Liver (tissue), 9 donors: ENCODE data around the gene ZFP91. TPM values are rescaled to one million over a fixed set of nuclear protein-coding genes. Genes with fewer than 3 reads are reported as not detected.

Source experiments
- DNase-seq: peaks from one replicate; pipeline ENCODE4 v3.0.0-alpha.2; 2017; ENCODE audit warnings: low spot score
- H3K27ac ChIP-seq, 2 donors: one replicate each; pipeline ENCODE4 v1.7.0; 2013; ENCODE audit warnings: inconsistent platforms in 2 of 2, low read length in 2 of 2, control low read depth in 1 of 2, low read depth in 1 of 2, mild to moderate bottlenecking in 1 of 2
- H3K27me3 ChIP-seq, 4 donors: one replicate each; pipeline versions ENCODE4 v1.6.1 to v1.7.0; 2013; ENCODE audit warnings: low read length in 3 of 4, inconsistent platforms in 1 of 4, mild to moderate bottlenecking in 1 of 4, moderate library complexity in 1 of 4; ENCODE audit not compliant: control insufficient read depth in 4 of 4, insufficient read depth in 4 of 4
- H3K36me3 ChIP-seq, 4 donors: one replicate each; pipeline versions ENCODE4 v1.6.1 to v1.7.0; 2013; ENCODE audit warnings: low read length in 3 of 4, mild to moderate bottlenecking in 3 of 4, low read depth in 1 of 4, moderate library complexity in 1 of 4; ENCODE audit not compliant: control insufficient read depth in 4 of 4, insufficient read depth in 3 of 4
- H3K4me1 ChIP-seq, 4 donors: one replicate each; pipeline versions ENCODE4 v1.6.1 to v1.7.0; 2013; ENCODE audit warnings: low read length in 3 of 4, mild to moderate bottlenecking in 3 of 4, moderate library complexity in 1 of 4; ENCODE audit not compliant: control insufficient read depth in 4 of 4, insufficient read depth in 4 of 4
- H3K4me3 ChIP-seq, 3 donors: one replicate each; pipeline versions ENCODE4 v1.6.1 to v1.7.0; 2013; ENCODE audit warnings: low read length in 3 of 3, control low read depth in 1 of 3, low read depth in 1 of 3, mild to moderate bottlenecking in 1 of 3
- H3K9ac ChIP-seq, 2 donors: one replicate each; pipeline ENCODE4 v1.7.0; 2013; ENCODE audit warnings: low read length in 2 of 2, mild to moderate bottlenecking in 2 of 2, moderate library complexity in 2 of 2, control low read depth in 1 of 2, low read depth in 1 of 2
- H3K9me3 ChIP-seq, 4 donors: one replicate each; pipeline versions ENCODE4 v1.6.1 to v1.7.0; 2013; ENCODE audit warnings: low read length in 3 of 4; ENCODE audit not compliant: control insufficient read depth in 4 of 4
- EGR1 ChIP-seq, 2 donors: IDR thresholded peaks; 2 replicates each; pipeline ENCODE4 v1.6.1; 2016 to 2018; ENCODE audit warnings: antibody characterized with exemption in 2 of 2, low read depth in 2 of 2
- FOXA1 ChIP-seq: IDR thresholded peaks from 2 replicates; pipeline ENCODE4 v1.6.1; 2016; ENCODE audit warnings: antibody characterized with exemption
- FOXA2 ChIP-seq: IDR thresholded peaks from 2 replicates; pipeline ENCODE4 v1.6.1; 2016; ENCODE audit warnings: antibody characterized with exemption
- GABPA ChIP-seq, 2 donors: IDR thresholded peaks in 1 of 2; conservative IDR thresholded peaks in 1 of 2; 2 replicates each; pipeline ENCODE4 v1.6.1; 2016; ENCODE audit warnings: antibody characterized with exemption in 2 of 2, mild to moderate bottlenecking in 1 of 2, moderate library complexity in 1 of 2
- HNF4A ChIP-seq, 2 donors: conservative IDR thresholded peaks; 2 replicates each; pipeline ENCODE4 v1.6.1; 2016; ENCODE audit warnings: antibody characterized with exemption in 2 of 2, mild to moderate bottlenecking in 2 of 2
- HNF4G ChIP-seq: IDR thresholded peaks from 2 replicates; pipeline ENCODE4 v1.6.1; 2016; ENCODE audit warnings: antibody characterized with exemption
- JUND ChIP-seq, 2 donors: IDR thresholded peaks; 2 replicates each; pipeline ENCODE4 v1.6.1; 2016; ENCODE audit warnings: antibody characterized with exemption in 2 of 2
- MAX ChIP-seq: IDR thresholded peaks from 2 replicates; pipeline ENCODE4 v1.6.1; 2016; ENCODE audit warnings: antibody characterized with exemption
- NR2F2 ChIP-seq: IDR thresholded peaks from 2 replicates; pipeline ENCODE4 v1.6.1; 2016; ENCODE audit warnings: antibody characterized with exemption
- RAD21 ChIP-seq, 2 donors: IDR thresholded peaks; 2 replicates each; pipeline ENCODE4 v1.6.1; 2016; ENCODE audit warnings: antibody characterized with exemption in 2 of 2, mild to moderate bottlenecking in 2 of 2
- REST ChIP-seq: IDR thresholded peaks from 2 replicates; pipeline ENCODE4 v1.6.1; 2016; ENCODE audit warnings: antibody characterized with exemption, mild to moderate bottlenecking
- RXRA ChIP-seq, 2 donors: IDR thresholded peaks; 2 replicates each; pipeline ENCODE4 v1.6.1; 2017 to 2018; ENCODE audit warnings: antibody characterized with exemption in 2 of 2, mild to moderate bottlenecking in 1 of 2
- SP1 ChIP-seq: IDR thresholded peaks from 2 replicates; pipeline ENCODE4 v1.6.1; 2018; ENCODE audit warnings: antibody characterized with exemption, mild to moderate bottlenecking
- TAF1 ChIP-seq: conservative IDR thresholded peaks from 2 replicates; pipeline ENCODE4 v1.6.1; 2016; ENCODE audit warnings: antibody characterized with exemption, mild to moderate bottlenecking
- YY1 ChIP-seq: IDR thresholded peaks from 2 replicates; pipeline ENCODE4 v1.6.1; 2016; ENCODE audit warnings: antibody characterized with exemption, mild to moderate bottlenecking
- ZBTB33 ChIP-seq: IDR thresholded peaks from 2 replicates; pipeline ENCODE4 v1.6.1; 2016; ENCODE audit warnings: antibody characterized with exemption
- WGBS: extraction: QIAGEN DNeasy Blood & Tissue Kit; methylation state at CpG from one replicate; pipeline ENCODE4 v1.1.7; 2013; 5-methylcytosine and 5-hydroxymethylcytosine counted together
- polyA plus RNA-seq, 2 donors: library from polyadenylated mRNA; stranded (reverse) in 1 of 2; unstranded in 1 of 2; fragments of 200-250 nt in 1 of 2; fragments of >200 nt in 1 of 2; fragmentation: Nextera tagmentation in 1 of 2; extraction: Ambion mirVana in 1 of 2; gene quantifications; one replicate each; pipeline versions ENCODE4 v1.2.1 to v1.2.3, GENCODE V29; 2013 to 2015
- total RNA-seq, 2 donors: library from RNA; depleted of rRNA; stranded (reverse); fragments of >200 nt; gene quantifications; one replicate each; pipeline ENCODE4 v1.2.3, GENCODE V29; 2014
- TF ChIP-seq, protein P1 (sequence below): IDR thresholded peaks from 2 replicates; pipeline ENCODE4 v1.6.1; 2016; ENCODE audit warnings: antibody characterized with exemption
- TF ChIP-seq, protein P2 (sequence below): fragments of 150-350 bp; IDR thresholded peaks from 2 replicates; pipeline ENCODE4 v1.5.1; 2017; ENCODE audit warnings: improper control_type of control experiment, low read depth, low read length; ENCODE audit not compliant: missing input control
- donor health status: healthy.
- donor health status: healthy.
- donor health status: healthy.
- donor health status: healthy.
- donor health status: healthy.

The ZFP91 gene
- total and polyA plus RNA-seq, 4 donors, result 8.9 to 27.8 (median 20.0) TPM

DNA sequence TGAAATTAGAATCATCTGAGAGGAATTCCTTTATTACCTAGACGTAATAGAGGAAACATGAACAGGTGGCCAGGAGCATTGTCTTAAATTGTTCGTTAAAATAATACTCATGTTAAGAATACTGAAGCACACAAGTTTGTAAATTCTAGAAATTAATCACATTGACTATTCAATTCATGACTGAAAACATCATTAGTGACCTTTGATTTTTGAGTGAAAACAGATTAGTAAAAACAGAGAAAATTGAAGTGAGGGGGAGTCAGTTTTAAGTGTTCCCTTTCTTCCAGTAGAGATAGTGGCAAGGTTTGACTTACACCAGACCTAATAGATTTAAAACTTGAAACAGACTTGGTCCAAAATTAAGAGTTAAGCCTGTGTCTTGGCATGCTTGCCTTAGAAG is 1.4 kb downstream of the ZFP91 start:
- Histone ChIP-seq H3K36me3 (no peaks in the 10 kb centered on the region), H3K4me3 (peak overlapping the region in 2 of 3 donors; percentile 89 to 94), H3K9ac (peak overlapping the region; percentile 87 to 97), H3K9me3 (no peaks in the 10 kb centered on the region), H3K27ac (peak overlapping the region; percentile 95 to 99), H3K27me3 (no peaks in the 10 kb centered on the region), H3K4me1 (peaks cover 0 to 50% (median 42%) of the 10 kb centered on the region in 4 donors)
- no peak for DNase-seq
- WGBS, result 6% methylated on average over 2 of the region's 2 CpGs
- TF ChIP-seq HNF4G, result no peak
- TF ChIP-seq SP1, result no peak
- no peak for TF ChIP-seq JUND (IDR thresholded peaks at IDR 0.05)
- no peak for TF ChIP-seq HNF4A (conservative IDR thresholded peaks at IDR 0.05)
- TF ChIP-seq NR2F2, result no peak
- TF ChIP-seq MAX, result no peak
- TF ChIP-seq TAF1, result no peak
- TF ChIP-seq ZBTB33, result no peak
- TF ChIP-seq FOXA1, result no peak
- TF ChIP-seq EGR1 (IDR thresholded peaks at IDR 0.05; ENCODE audit: low read depth in 2 of 2), result no peak
- TF ChIP-seq RXRA (IDR thresholded peaks at IDR 0.05), result no peak
- no peak for TF ChIP-seq REST
- no peak for TF ChIP-seq FOXA2
- TF ChIP-seq, protein P1, sequence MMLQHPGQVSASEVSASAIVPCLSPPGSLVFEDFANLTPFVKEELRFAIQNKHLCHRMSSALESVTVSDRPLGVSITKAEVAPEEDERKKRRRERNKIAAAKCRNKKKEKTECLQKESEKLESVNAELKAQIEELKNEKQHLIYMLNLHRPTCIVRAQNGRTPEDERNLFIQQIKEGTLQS, result no peak
- TF ChIP-seq GABPA (IDR thresholded peaks at IDR 0.05 in 1 of 2, conservative IDR thresholded peaks at IDR 0.05 in 1 of 2), result no peak
- TF ChIP-seq RAD21 (IDR thresholded peaks at IDR 0.05), result no peak
- TF ChIP-seq, protein P2, sequence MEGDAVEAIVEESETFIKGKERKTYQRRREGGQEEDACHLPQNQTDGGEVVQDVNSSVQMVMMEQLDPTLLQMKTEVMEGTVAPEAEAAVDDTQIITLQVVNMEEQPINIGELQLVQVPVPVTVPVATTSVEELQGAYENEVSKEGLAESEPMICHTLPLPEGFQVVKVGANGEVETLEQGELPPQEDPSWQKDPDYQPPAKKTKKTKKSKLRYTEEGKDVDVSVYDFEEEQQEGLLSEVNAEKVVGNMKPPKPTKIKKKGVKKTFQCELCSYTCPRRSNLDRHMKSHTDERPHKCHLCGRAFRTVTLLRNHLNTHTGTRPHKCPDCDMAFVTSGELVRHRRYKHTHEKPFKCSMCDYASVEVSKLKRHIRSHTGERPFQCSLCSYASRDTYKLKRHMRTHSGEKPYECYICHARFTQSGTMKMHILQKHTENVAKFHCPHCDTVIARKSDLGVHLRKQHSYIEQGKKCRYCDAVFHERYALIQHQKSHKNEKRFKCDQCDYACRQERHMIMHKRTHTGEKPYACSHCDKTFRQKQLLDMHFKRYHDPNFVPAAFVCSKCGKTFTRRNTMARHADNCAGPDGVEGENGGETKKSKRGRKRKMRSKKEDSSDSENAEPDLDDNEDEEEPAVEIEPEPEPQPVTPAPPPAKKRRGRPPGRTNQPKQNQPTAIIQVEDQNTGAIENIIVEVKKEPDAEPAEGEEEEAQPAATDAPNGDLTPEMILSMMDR, result no peak
- no peak for TF ChIP-seq YY1
